HepG2 (cell line): Measurements from ENCODE around the gene SULT6B1. TPM values are rescaled to one million over a fixed set of nuclear protein-coding genes. Genes with fewer than 3 reads are reported as not detected.

ENCODE experiments used
- ELF1 ChIP-seq: sonication (generic); formaldehyde crosslinking; IDR thresholded peaks from 2 replicates; pipeline ENCODE4 v1.4.0; 2020; ENCODE audit warnings: missing genetic modification reagents
- ETV5 ChIP-seq: IDR thresholded peaks from 2 replicates; pipeline ENCODE4 v1.6.1; 2018; ENCODE audit warnings: missing biosample characterization, missing genetic modification reagents, inconsistent platforms, borderline replicate concordance
- FOSL1 ChIP-seq: sonication (generic); formaldehyde crosslinking; IDR thresholded peaks from 2 replicates; pipeline ENCODE4 v1.9.0; 2021; ENCODE audit warnings: missing genetic modification reagents, borderline replicate concordance
- FOXA3 ChIP-seq: IDR thresholded peaks from 2 replicates; pipeline ENCODE4 v1.6.1; 2016; ENCODE audit warnings: missing genetic modification reagents, missing compliant biosample characterization
- HCFC1 ChIP-seq: fragments of 150-350 bp; IDR thresholded peaks from 2 replicates; pipeline ENCODE4 v1.6.1; 2014; ENCODE audit warnings: low read depth, low read length
- HNF4A ChIP-seq: sonication (generic); formaldehyde crosslinking; IDR thresholded peaks from 2 replicates; pipeline ENCODE4 v1.4.0; 2020; ENCODE audit warnings: missing genetic modification reagents
- HNRNPL ChIP-seq: fragments of 200-400 bp; formaldehyde crosslinking; IDR thresholded peaks from 2 replicates; pipeline ENCODE4 v1.6.1; 2017; ENCODE audit warnings: mild to moderate bottlenecking, low read depth, low read length
- KAT8 ChIP-seq: IDR thresholded peaks from 2 replicates; pipeline ENCODE4 v1.6.1; 2016; ENCODE audit warnings: missing genetic modification reagents, missing compliant biosample characterization
- KDM5B ChIP-seq: sonication (generic); formaldehyde crosslinking; IDR thresholded peaks from 2 replicates; pipeline ENCODE4 v1.4.0; 2020; ENCODE audit warnings: missing genetic modification reagents, mild to moderate bottlenecking, borderline replicate concordance
- MBD4 ChIP-seq: IDR thresholded peaks from 2 replicates; pipeline ENCODE4 v1.6.1; 2012; ENCODE audit warnings: low read length, inconsistent platforms, borderline replicate concordance
- MED13 ChIP-seq: sonication (generic); formaldehyde crosslinking; IDR thresholded peaks from 2 replicates; pipeline ENCODE4 v1.5.0; 2020; ENCODE audit warnings: missing genetic modification reagents
- MTF1 ChIP-seq: sonication (generic); formaldehyde crosslinking; IDR thresholded peaks from 2 replicates; pipeline ENCODE4 v1.5.0; 2020; ENCODE audit warnings: missing genetic modification reagents
- PITX1 ChIP-seq: sonication (generic); formaldehyde crosslinking; IDR thresholded peaks from 2 replicates; pipeline ENCODE4 v1.5.1; 2020; ENCODE audit warnings: mild to moderate bottlenecking, missing genetic modification reagents
- RELA ChIP-seq: sonication (generic); formaldehyde crosslinking; IDR thresholded peaks from 2 replicates; pipeline ENCODE4 v1.4.0; 2020; ENCODE audit warnings: missing genetic modification reagents
- SMAD1 ChIP-seq: sonication (generic); formaldehyde crosslinking; IDR thresholded peaks from 2 replicates; pipeline ENCODE4 v1.4.0; 2020; ENCODE audit warnings: missing genetic modification reagents, low read depth, mild to moderate bottlenecking, borderline replicate concordance
- SNAPC2 ChIP-seq: sonication (generic); formaldehyde crosslinking; IDR thresholded peaks from 2 replicates; pipeline ENCODE4 v1.8.1; 2022; ENCODE audit warnings: mild to moderate bottlenecking, missing genetic modification reagents
- YEATS4 ChIP-seq: sonication (generic); formaldehyde crosslinking; IDR thresholded peaks from 2 replicates; pipeline ENCODE4 v1.4.0; 2020; ENCODE audit warnings: missing genetic modification reagents, borderline replicate concordance
- ZNF317 ChIP-seq: sonication (generic); formaldehyde crosslinking; IDR thresholded peaks from 2 replicates; pipeline ENCODE4 v1.5.0; 2020; ENCODE audit warnings: mild to moderate bottlenecking, missing genetic modification reagents
- ZNF33B ChIP-seq: sonication (generic); formaldehyde crosslinking; IDR thresholded peaks from 2 replicates; pipeline ENCODE4 v1.5.1; 2020; ENCODE audit warnings: mild to moderate bottlenecking, missing genetic modification reagents
- ZNF569 ChIP-seq: sonication (generic); formaldehyde crosslinking; IDR thresholded peaks from 2 replicates; pipeline ENCODE4 v1.5.0; 2020; ENCODE audit warnings: mild to moderate bottlenecking, missing genetic modification reagents, moderate library complexity, borderline replicate concordance
- ZNF660 ChIP-seq: sonication (generic); formaldehyde crosslinking; IDR thresholded peaks from 2 replicates; pipeline ENCODE4 v1.5.1; 2020; ENCODE audit warnings: mild to moderate bottlenecking, low read depth, missing genetic modification reagents, borderline replicate concordance
- ZNF672 ChIP-seq: sonication (generic); formaldehyde crosslinking; IDR thresholded peaks from 2 replicates; pipeline ENCODE4 v1.8.1; 2022; ENCODE audit warnings: missing genetic modification reagents
- ZNF75D ChIP-seq: sonication (generic); formaldehyde crosslinking; IDR thresholded peaks from 2 replicates; pipeline ENCODE4 v1.8.1; 2023; ENCODE audit warnings: missing genetic modification reagents, mild to moderate bottlenecking, borderline replicate concordance
- ZNF780A ChIP-seq: sonication (generic); formaldehyde crosslinking; IDR thresholded peaks from 2 replicates; pipeline ENCODE4 v1.8.0; 2022; ENCODE audit warnings: mild to moderate bottlenecking, missing genetic modification reagents, moderate library complexity
- ZSCAN21 ChIP-seq: sonication (generic); formaldehyde crosslinking; IDR thresholded peaks from 2 replicates; pipeline ENCODE4 v1.8.0; 2022; ENCODE audit warnings: mild to moderate bottlenecking, missing genetic modification reagents, moderate library complexity, borderline replicate concordance
- polyA plus RNA-seq, 8 experiments: library from polyadenylated mRNA; depleted of rRNA in 3 of 8; stranded (reverse) in 7 of 8; unstranded in 1 of 8; fragments of >200 nt; fragmentation: Illumina TruSeq in 4 of 8; extraction: Trizol in 4 of 8; gene quantifications; 2 replicates each; pipeline versions ENCODE4 v1.2.1 to v1.2.3, GENCODE V29; 2011 to 2016; ENCODE audit warnings: low read depth in 4 of 8, missing spikeins in 1 of 8, mixed read lengths in 1 of 8; ENCODE audit not compliant: insufficient read depth in 1 of 8
- total RNA-seq, 5 experiments: library from RNA; depleted of rRNA; stranded (reverse); fragments of >200 nt; fragmentation: Illumina TruSeq; extraction: Trizol; gene quantifications; 2 replicates each; pipeline ENCODE4 v1.2.3, GENCODE V29; 2016; ENCODE audit warnings: low read depth in 1 of 5
- TF ChIP-seq, protein P1 (sequence below): sonication (generic); formaldehyde crosslinking; IDR thresholded peaks from 2 replicates; pipeline ENCODE4 v1.5.0; 2020; ENCODE audit warnings: missing genetic modification reagents, mild to moderate bottlenecking, borderline replicate concordance
- TF ChIP-seq, protein P2 (sequence below): sonication (generic); formaldehyde crosslinking; IDR thresholded peaks from 2 replicates; pipeline ENCODE4 v1.8.1; 2023; ENCODE audit warnings: mild to moderate bottlenecking, missing genetic modification reagents
- TF ChIP-seq, protein P3 (sequence below): sonication (generic); formaldehyde crosslinking; IDR thresholded peaks from 2 replicates; pipeline ENCODE4 v1.5.0; 2020; ENCODE audit warnings: missing genetic modification reagents

Gene SULT6B1
- total and polyA plus RNA-seq, 2 of the 13 experiments (the other 11 are each of a cell fraction or from before 2014, with no cell fraction given) = not detected

DNA sequence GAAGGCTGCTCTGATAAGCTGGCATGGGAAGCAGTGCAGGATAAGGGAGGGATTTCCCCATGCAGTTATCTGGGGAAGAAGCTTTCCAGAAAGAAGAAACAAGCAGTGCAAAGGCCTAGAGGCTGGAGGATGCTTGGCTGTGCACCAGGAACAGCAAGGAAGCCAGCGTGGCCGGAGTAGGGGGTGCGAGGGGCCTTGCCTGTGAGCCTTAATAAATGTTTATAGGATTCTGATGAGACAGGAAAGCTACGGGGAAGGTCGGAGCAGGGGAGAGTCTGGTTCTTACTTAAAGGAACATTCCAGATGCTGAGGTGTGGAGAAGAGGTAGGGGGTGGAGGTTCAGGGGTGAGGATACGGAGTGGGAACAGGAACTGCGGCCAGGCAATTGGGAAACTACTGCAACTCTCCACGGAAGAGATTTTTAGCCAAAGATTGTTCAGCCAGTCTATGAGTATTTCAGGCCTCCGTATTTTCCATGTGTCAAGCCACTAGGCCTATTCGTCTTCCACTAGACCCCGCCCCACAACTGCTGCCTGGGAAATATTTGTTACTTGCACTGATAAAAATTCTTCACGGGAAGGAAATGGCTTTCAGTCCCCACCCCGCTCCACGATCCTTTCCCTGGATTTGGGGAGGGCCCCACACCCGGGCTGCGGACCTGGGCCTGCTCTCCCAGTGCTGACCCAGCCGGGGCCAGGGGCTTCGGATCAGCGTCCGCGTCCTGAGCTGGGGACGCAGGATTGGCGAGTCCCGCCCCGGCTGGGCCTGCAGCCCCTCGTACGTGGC, 32.2 kb downstream of the SULT6B1 start (continued):
- TF ChIP-seq, protein P1, sequence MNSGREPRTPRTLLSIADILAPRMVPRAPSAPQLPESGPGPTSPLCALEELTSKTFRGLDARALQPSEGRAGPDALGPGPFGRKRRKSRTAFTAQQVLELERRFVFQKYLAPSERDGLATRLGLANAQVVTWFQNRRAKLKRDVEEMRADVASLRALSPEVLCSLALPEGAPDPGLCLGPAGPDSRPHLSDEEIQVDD (CRISPR knock-in tag) = no peak
- TF ChIP-seq MTF1 (CRISPR knock-in tag) = no peak
- TF ChIP-seq SNAPC2 (CRISPR knock-in tag) = 0 out of 2 replicates have a peak, but pooled peaks have one; percentile 23
- TF ChIP-seq ZNF672 (CRISPR knock-in tag) = no peak
- 0 out of 2 replicates have a peak, but pooled peaks have one; percentile 26 for TF ChIP-seq KDM5B (CRISPR knock-in tag)
- TF ChIP-seq ZNF569 = no peak
- TF ChIP-seq, protein P2, sequence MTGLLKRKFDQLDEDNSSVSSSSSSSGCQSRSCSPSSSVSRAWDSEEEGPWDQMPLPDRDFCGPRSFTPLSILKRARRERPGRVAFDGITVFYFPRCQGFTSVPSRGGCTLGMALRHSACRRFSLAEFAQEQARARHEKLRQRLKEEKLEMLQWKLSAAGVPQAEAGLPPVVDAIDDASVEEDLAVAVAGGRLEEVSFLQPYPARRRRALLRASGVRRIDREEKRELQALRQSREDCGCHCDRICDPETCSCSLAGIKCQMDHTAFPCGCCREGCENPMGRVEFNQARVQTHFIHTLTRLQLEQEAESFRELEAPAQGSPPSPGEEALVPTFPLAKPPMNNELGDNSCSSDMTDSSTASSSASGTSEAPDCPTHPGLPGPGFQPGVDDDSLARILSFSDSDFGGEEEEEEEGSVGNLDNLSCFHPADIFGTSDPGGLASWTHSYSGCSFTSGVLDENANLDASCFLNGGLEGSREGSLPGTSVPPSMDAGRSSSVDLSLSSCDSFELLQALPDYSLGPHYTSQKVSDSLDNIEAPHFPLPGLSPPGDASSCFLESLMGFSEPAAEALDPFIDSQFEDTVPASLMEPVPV = 0 out of 2 replicates have a peak, but pooled peaks have one; percentile 74
- no peak for TF ChIP-seq SMAD1 (CRISPR knock-in tag)
- no peak for TF ChIP-seq MBD4
- no peak for TF ChIP-seq RELA (CRISPR knock-in tag)
- no peak for TF ChIP-seq ZNF317 (CRISPR knock-in tag)
- TF ChIP-seq, protein P3, sequence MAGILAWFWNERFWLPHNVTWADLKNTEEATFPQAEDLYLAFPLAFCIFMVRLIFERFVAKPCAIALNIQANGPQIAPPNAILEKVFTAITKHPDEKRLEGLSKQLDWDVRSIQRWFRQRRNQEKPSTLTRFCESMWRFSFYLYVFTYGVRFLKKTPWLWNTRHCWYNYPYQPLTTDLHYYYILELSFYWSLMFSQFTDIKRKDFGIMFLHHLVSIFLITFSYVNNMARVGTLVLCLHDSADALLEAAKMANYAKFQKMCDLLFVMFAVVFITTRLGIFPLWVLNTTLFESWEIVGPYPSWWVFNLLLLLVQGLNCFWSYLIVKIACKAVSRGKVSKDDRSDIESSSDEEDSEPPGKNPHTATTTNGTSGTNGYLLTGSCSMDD (CRISPR knock-in tag) = no peak
- 0 out of 2 replicates have a peak, but pooled peaks have one; percentile 4 for TF ChIP-seq FOXA3 (CRISPR knock-in tag)
- TF ChIP-seq HCFC1 = no peak
- TF ChIP-seq YEATS4 = no peak
- no peak for TF ChIP-seq ZNF660 (CRISPR knock-in tag)
- TF ChIP-seq KAT8 = peak; percentile 1; the same call in 1 of the 2 replicates
- no peak for TF ChIP-seq FOSL1 (CRISPR knock-in tag)
- no peak for TF ChIP-seq ZSCAN21
- TF ChIP-seq PITX1 (CRISPR knock-in tag) = no peak
- TF ChIP-seq HNF4A (CRISPR knock-in tag) = no peak
- TF ChIP-seq MED13 = peak; percentile 15; the same call in 1 of the 2 replicates
- TF ChIP-seq ZNF75D (CRISPR knock-in tag) = no peak
- no peak for TF ChIP-seq ETV5 (CRISPR knock-in tag)
- TF ChIP-seq ZNF33B (CRISPR knock-in tag) = no peak
- no peak for TF ChIP-seq ZNF780A (CRISPR knock-in tag)
- no peak for TF ChIP-seq HNRNPL
- TF ChIP-seq ELF1 (CRISPR knock-in tag) = no peak
